GM18858 (cell line): ENCODE data around the gene PHTF2.
"Not testable (repeated sequence)": the region's sequence is repeated elsewhere in the genome, so short reads cannot be mapped to it uniquely, and the experiment has no call there.

ENCODE experiments used
- ATAC-seq: cut with Tn5 transposase; IDR thresholded peaks from one replicate; pipeline ENCODE4 v1.9.1; 2021; ENCODE audit not compliant: unreplicated experiment

PHTF2 gene

GRCh38 chr7:77983973-77984372, 185.4 kb downstream of the PHTF2 start:
- no peak for ATAC-seq

- no peak for ATAC-seq
These were observed 186.8 kb downstream of the PHTF2 start for GRCh38 chr7:77985232-77985973.

GRCh38 chr7:77985974-77986339, 187.4 kb downstream of the PHTF2 start:
- ATAC-seq, result no peak

GRCh38 chr7:77989981-77990566, 191.5 kb downstream of the PHTF2 start:
- ATAC-seq, result no peak

- no peak for ATAC-seq
These were observed 193.1 kb downstream of the PHTF2 start for GRCh38 chr7:77991656-77992055.

GRCh38 chr7:77993838-77994237, 195.3 kb downstream of the PHTF2 start:
- no peak for ATAC-seq

- ATAC-seq, result no peak
These were observed 197.1 kb downstream of the PHTF2 start for GRCh38 chr7:77995717-77996116.

- ATAC-seq, result not testable (repeated sequence)
These were observed 200.6 kb downstream of the PHTF2 start for GRCh38 chr7:77999168-77999567.

GRCh38 chr7:78002021-78002420, 203.4 kb downstream of the PHTF2 start:
- ATAC-seq, result no peak

GRCh38 chr7:78002715-78003114, 204.1 kb downstream of the PHTF2 start:
- ATAC-seq, result no peak

GRCh38 chr7:78006063-78006755, 207.6 kb downstream of the PHTF2 start:
- ATAC-seq, result no peak
